ENCODE results near the gene RBM6.
A peak's percentile ranks its signal among the peaks of the same experiment; 100 is the strongest.
"Not testable (repeated sequence)": the region's sequence is repeated elsewhere in the genome, so short reads cannot be mapped to it uniquely, and the experiment has no call there.

The RBM6 gene

DNA sequence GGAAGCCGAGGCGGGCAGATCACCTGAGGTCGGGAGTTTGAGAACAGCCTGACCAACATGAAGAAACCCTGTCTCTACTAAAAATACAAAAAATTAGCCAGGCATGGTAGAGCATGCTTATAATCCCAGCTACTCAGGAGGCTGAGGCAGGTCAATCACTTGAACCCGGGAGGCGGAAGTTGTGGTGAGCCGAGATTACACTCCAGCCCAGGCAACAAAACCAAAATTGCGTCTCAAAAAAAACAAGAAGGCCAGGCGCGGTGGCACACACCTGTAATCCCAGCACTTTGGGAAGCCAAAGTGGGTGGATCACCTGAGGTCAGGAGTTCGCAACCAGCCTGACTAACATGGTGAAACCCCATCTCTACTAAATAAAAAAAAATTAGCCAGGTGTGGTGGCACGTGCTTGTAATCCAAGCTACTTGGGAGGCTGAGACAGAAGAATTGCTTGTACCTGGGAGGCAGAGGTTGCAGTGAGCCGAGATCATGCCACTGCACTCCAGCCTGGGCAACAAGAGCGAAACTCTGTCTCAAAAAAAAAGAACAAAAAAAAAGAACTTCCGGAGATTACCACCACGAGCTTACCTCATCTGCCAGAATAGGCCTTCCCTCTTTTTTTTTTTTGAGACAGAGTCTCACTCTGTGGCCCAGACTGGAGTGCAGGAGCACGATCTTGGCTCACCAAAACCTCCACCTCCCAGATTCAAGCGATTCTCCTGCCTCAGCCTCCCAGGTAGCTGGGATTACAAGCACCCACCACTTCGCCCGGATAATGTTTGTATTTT is 22.0 kb upstream of the RBM6 start:
- DNase-seq = not testable (repeated sequence)

DNA sequence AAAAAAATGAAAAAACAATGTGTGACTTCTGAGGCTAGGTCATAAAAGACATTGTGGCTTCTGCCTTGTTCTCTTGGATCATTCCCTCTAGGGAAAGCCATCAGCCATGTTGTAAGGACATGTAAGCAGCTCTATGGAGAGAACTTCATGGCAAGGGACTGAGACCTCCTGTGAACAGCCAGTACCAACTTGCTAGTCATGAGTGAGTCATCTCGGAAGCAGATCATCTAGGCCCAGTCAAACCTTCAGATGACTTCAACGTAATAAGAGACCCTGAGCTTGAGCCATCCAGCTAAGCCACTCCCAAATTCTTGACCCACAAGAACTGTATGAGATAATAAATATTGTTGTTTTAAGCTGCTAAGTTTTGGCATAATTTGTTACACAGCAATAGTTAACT is 15.3 kb upstream of the RBM6 start:
- no peak for DNase-seq

DNA sequence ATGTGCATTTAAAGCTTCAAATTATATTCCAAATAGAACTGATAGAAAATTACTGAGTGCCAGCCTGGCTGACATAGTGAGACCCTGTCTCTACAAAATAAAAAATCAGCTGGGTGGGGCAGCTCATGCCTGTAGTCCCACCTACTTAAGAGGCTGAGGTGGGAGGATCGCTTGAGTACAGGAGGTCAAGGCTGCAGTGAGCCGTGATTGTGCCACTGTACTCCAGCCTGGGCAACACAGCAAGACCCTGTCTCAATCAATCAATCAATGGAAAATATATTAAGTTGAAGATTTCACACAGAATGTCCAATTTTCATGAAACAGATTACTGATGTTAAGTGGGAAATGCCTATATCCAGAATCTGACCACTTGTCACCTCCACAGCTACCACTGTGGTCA is 14.5 kb upstream of the RBM6 start:
- no peak for DNase-seq

DNA sequence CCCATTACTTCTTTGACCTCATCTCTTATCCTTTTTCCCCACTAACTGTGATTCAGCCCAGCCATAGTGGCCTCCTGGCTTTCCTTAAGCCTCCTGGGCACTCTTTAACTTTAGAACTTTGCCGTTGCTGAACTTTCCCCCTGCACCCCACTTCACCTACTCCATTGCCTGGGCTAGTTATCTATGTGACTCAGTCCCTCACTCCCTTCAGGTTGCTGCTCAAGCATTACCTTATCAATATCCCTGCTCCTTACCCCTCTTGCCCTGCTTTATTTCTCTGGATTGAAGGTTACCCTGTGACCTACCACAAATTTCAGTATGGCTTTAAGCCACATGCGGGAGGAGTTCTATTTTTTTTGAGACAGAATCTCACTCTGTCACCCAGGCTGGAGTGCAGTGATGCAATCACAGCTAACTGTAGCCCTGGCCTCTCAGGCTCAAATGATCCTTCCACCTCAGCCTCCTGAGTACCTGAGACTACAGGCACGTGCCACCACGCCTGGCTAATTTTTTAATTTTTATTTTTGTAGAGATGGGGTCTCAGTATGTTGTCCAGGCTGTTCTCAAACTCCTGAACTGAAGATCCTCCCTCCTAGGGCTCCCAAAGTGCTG is 13.7 kb upstream of the RBM6 start:
- no peak for DNase-seq

DNA sequence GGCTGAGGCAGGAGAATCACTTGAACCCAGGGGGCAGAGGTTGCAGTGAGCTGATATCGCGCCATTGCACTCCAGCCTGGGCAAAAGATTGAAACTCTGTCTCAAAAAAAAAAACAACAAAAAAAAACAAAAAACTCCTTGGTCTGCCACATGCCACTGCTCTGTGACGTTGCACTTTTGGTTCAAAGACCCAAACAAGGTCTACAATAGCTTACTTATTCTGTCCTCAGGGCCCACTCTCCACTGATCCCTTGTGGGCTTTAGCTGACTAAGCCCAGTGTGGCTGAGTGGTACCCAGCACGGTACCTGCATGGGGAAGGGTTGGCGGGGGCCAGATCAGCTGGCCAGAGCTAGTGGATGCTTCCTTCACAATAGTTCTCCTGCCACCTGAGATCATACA is 12.2 kb upstream of the RBM6 start:
- DNase-seq = no peak

DNA sequence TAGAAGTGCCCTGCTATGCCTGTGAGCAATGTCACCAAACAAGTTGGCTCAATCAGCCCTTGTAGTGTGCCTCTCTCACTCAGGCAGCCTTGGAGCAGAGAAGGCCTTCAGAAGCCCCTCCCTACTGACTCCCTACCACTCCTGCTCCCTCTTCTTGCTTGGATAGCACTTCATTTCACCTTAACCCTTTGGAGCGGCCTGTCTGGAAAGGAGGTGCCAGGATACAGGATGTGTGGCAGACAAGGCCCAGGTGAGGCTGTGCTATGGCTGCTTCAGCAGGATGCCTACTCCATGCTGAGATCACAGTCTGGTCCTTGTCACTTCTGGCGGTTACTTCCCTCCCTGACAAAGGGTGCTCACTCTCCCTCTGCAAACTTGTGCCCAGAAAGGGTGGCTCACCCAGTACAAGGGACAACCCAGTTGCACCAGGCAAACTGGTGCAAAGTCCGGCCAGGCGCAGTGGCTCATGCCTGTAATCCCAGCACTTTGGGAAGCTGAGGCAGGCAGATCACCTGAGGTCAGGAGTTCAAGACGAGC is 11.4 kb upstream of the RBM6 start:
- no peak for DNase-seq

DNA sequence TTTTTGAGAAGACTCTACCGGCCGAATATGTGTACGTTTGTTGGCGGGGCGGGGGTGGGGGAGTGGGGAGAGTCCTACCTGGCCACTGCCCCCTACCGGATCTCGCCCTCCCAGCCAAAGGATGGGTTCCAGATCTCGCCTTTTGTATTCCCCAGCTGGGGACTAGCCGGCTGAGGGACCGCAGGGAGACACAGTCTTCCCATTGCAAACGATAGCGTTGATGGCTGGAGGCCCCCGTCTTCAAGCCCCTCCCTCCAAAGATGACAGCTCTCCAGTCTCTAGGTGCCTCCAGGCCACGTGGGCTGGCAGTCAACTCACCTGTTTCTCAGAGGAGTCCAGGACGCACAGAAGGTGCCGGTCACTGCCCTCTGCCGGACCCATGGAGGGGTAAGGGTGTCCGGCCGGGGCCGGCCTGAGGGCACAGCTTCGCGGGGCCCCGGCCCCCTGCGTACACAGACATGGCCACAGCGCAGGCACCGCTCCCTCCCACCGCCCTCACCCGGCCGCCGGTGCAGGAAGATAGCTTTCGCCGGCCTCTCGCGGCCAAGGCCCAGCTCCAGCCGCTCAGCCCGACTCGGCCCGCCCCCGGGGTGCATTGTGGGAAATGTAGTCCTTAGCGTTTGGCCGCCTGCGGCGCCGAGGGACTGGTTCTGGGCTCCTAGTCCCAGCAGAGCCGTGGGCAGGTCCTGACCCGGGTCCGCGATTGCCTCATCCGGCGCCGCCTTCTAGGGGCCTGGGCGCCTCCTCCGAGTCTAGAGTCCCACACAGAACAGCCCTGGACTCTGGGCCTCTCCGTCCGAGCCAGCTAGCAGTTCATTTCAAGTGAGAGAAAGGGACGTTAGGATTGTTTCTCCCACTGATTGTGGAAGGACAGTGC is 10.4 kb upstream of the RBM6 start, which contains the start of gene MON1A:
TSS of gene MON1A (minus strand) at position 521 of the 877 bp plus-strand sequence. CDS start 16,465 bp downstream, outside the sequence.
- DNase-seq = peak; percentile 70

DNA sequence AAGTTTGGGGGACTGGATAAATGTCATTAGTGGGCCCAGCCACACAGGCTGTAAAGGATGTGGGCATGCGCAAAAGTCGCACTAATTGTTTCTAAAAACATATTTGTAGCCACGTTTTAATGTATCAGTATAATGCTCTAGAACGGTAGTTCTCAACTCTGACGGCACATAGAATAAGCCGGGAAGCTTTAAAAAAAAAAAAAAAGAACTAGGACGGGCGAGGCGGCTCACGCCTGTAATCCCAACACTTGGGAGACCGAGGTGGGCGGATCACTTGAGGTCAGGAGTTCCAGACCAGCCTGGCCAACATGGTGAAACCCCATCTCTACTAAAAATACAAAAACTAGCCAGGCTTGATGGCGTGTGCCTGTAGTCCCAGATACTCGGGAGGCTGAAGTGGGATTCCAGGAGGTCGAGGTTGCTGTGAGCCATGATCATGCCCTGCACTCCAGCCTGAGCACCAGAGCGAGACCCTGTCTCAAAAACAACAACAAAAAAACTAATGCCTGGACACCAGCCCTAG is 9.7 kb upstream of the RBM6 start:
- no peak for DNase-seq

DNA sequence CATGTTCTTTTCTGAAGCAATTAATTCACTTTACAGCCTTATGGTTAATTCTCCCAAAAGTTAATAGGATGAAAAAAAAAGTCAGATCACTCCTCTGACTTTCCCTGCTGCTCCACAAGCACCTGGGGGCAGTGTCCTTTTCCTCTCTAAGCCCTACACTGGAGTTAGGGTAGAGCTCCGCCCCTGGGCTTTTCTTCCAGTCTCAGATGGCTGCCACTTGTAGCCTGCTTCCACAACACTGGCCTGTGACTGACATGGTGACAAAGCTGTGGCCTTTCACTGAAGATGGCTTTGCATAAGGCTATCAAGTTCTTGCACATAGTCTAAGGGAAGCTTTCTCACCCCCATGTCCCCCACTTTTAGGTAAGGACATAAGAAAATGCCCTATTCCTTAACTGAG is 9.0 kb upstream of the RBM6 start:
- no peak for DNase-seq

DNA sequence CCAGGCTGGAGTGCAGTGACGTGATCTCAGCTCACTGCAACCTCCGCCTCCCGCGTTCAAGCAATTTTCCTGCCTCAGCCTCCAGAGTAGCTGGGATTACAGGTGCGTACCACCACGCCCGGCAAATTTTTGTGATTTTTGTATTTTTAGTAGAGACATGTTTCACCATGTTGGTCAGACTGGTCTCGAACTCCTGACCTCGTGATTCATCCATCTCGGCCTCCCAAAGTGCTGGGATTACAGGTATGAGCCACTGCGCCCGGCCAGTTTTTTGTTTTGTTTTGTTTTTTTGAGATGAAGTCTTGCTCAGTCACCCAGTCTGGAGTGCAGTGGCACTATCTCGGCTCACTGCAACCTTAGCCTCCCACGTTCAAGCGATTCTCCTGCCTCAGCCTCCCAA is 7.7 kb upstream of the RBM6 start:
- not testable (repeated sequence) for DNase-seq

DNA sequence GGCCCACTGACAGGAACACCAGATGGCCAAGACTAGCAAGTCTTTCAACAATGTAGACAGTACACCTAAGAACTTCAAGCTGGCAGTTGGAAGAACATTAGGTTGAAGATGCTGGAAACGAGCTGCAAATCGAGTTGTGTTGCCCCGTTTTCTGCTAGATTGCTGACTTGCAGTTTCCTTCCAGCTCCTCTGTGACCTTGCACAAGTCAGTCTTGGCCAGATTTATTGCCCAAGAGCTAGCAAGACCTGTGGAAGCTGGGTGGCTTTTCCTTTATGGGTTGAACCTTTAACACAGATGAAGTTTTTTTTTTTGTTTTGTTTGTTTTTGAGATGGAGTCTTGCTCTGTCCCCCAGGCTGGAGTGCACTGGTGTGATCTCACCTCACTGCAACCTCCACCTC is 2.9 kb upstream of the RBM6 start:
- DNase-seq = no peak

DNA sequence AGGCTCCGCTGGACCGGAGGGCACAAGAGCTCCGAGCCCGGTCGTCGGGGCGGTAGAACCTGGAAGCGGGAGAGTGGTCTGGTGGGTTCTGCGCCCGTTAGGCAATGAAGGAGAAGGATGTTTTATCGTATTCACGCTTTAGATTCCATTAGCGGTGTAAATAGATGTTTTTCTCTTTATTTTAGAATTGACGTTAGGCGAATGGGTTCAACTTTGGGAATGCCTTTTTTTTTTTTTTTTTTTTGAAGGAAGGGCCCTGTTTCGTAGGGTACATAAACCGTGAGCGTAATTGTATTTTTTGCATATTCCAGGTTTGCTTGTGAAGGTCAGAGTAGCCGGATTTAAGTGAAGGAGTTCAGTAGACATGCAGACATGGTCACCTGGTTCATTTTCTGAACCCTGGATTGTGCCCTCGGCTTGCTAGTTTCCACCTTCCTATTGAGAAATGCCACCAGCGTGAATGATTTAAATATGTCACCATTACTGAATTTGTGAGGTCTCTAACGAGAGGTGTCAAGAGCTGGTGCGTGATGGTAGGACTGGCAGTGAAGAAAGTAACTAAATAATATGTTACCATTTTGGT is 808 bp downstream of the RBM6 start:
- DNase-seq = no peak

DNA sequence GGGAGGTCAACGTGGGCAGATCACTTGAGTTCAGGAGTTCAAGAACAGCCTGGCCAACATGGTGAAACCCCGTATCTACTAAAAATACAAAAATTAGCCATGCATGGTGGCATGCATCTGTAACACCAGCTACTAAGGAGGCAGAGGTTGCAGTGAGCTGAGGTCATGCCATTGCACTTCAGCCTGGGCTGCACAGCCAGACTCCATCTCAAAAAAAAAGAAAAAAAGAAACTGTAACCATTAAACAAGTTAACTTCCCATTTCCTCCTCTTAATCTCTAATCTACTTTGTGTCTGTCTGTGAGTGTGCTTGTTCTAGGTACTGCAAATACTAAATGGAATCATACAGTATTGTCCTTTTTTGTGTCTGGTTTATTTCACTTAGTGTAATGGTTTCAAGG is 2.7 kb downstream of the RBM6 start:
- no peak for DNase-seq

DNA sequence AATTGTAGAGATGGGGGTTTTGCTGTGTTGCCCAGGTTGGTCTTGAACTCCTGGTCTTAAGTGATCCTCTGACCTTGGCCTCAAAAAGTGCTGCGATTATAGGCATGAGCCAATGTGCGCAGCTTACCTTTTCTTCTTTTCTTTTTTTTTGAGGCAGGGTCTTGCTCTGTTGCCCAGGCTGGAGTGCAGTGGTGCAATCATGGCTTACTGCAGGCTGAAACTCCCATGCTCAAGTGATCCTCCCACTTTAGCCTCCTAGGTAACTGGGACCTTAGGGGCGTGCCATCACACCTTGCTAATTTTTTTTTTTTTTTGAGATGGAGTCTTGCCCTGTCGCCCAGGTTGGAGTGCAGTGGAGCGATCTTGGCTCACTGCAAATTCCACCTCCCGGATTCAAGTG is 13.0 kb downstream of the RBM6 start:
- no peak for DNase-seq

DNA sequence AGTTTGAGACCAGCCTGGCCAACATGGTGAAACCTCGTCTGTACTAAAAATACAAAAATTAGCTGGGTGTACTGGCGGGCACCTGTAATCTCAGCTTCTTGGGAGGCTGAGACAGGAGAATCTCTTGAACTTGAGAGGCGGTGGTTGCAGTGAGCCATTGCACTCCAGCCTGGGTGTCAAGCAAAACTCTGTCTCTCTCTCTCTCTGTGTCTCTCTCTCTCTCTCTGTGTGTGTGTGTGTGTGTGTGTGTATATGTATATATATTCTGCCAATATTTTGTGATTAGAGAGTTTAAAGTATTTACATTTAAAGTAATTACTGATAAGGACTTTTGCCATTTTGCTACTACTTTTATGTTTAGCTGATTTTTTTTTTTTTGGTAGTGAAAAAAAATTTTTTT is 15.7 kb downstream of the RBM6 start:
- no peak for DNase-seq

DNA sequence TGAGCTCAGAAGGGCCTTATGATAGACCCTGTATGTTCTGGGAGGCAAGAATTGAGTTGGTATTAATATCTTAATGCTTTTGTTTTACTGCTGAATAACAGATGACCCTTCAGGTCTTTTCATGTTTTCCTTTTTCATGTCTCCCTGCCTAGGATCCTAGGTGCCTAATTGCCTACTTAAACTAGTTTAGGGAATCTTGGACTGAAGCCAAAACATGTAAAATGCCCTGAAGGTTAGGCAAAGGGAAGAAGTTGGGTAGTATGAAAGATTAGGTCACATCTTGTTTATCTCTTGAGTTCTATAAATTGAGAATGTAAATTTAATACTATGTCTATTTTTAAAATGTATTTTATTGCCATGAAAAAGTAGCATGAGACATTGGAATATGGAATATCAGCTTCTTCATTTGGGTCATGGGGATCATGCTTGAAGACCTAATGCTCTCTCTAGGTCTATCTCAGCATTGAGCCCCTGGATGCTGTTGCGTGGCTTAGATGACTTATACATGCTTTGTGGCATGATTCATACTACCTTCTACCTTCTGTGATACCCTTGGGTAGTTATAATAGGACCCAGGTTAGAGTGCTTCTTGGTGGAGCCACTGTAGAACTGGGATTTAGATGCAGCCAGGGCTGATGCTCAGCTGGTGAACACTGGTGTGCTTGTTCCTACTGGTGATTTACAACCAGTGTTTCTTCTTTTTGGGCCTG is 26.4 kb downstream of the RBM6 start:
- DNase-seq = no peak

DNA sequence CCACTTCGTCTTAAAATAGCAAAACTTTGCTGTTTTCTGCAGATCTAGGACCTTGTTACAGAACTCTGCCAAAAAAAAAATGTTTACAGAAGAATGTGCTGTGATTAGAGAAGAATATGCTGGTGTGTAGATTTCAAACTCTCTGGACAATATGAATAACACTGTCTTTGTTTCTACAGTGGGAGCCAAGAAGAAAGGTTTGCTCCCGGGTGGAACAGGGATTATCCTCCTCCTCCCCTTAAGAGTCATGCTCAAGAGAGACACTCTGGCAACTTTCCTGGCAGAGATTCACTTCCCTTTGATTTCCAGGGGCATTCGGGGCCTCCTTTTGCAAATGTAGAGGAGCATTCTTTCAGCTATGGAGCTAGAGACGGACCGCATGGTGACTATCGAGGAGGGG is 27.3 kb downstream of the RBM6 start:
- no peak for DNase-seq

DNA sequence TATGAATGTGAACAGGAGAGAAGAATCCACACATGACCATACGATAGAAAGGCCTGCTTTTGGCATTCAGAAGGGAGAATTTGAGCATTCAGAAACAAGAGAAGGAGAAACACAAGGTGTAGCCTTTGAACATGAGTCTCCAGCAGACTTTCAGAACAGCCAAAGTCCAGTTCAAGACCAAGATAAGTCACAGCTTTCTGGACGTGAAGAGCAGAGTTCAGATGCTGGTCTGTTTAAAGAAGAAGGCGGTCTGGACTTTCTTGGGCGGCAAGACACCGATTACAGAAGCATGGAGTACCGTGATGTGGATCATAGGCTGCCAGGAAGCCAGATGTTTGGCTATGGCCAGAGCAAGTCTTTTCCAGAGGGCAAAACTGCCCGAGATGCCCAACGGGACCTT is 28.4 kb downstream of the RBM6 start:
- DNase-seq = no peak

DNA sequence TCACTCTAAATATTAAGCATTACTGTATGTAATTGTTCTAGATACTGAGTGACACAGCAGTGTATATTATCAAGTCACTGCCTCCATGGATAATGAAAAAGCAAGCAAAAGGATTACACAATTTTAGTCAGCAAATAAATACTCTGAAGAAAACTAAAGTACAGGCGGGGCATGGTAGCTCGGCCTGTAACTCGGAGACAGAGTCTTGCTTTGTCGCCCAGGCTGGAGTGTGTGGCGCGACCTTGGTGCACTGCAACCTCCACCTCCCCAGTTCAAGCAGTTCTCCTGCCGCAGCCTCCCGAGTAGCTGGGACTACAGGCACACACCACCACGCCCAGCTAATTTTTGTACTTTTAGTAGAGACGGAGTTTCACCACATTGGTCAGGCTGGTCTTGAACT is 32.7 kb downstream of the RBM6 start:
- no peak for DNase-seq

DNA sequence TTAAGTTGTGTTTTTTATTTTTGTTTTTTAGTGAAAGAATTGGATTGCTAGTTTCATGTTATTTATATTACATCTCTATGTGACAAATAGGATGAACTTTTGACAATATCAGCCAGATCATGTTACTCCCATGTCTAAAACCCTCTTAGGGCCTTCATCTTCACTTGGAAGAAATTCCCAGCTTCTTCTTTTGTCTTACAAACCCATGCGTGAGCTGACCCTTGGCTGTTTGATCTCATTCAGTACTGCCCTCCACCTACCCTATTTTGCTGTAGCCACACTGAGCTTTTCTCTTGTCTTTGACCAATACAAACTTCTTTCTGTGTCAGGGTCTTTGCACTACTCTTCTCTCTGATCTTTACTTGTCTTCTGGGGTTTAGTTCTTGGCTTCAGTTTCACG is 37.0 kb downstream of the RBM6 start:
- DNase-seq = no peak

DNA sequence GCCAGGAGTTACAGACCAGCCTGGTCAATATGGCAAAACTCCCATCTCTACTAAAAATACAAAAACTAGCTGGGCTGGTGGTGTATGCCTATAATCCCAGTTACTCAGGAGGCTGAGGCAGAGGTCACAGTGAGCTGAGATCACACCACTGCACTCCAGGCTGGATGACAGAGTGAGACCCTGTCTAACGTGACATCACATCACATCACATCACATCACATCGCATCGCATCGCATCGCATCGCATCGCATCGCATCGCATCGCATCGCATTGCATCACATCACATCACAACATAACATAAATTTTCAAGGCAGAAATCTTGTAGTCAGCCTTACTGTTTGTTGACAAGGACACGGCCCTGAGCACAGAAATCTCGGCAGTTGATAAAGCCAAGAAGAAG is 44.4 kb downstream of the RBM6 start:
- DNase-seq = no peak

DNA sequence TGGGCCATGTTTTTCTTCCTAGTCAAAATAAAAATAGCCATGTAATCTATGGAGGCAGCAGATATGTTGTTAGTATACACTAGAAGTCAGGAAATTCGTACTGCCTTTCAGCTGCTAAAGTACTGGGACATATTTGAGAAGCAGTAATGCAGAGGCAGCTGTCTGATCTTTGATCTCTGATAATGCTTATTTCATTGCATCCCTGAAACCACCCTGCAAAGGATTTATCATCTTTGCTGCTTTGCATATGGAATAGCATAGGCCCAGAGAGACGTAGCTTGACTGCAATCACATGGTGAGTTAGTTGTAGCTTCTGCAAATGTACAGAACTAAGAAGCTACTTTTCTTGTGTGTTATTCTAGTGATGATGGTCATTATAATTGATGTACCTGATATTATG is 52.4 kb downstream of the RBM6 start:
- no peak for DNase-seq

Data from GDM1 (cell line).